ENCODE measurements around the gene ZNF844. TPM values are rescaled to one million over a fixed set of nuclear protein-coding genes. Genes with fewer than 3 reads are reported as not detected.
A peak's percentile ranks its signal among the peaks of the same experiment; 100 is the strongest.

Gene ZNF844
- total RNA-seq: 10 to 100 TPM in 1 of 4 donors, 1 to 10 TPM in 3; 4.1 to 12.2 (median 4.6) TPM
- polyA plus RNA-seq: 1 to 10 TPM; 1.3 to 2.6 (median 2.3) TPM
- long read RNA-seq, donor 1, full-length matches to known transcripts: 1 of 2 reads
- long read RNA-seq, donor 1, partial matches to known transcripts: 0 of 2 reads
- long read RNA-seq, donor 1, other reads (novel, unspliced or antisense): 1 of 2 reads
- long read RNA-seq, donor 2, partial matches to known transcripts: 0 of 1 reads
- long read RNA-seq, donor 2, other reads (novel, unspliced or antisense): 1 of 1 reads

DNA sequence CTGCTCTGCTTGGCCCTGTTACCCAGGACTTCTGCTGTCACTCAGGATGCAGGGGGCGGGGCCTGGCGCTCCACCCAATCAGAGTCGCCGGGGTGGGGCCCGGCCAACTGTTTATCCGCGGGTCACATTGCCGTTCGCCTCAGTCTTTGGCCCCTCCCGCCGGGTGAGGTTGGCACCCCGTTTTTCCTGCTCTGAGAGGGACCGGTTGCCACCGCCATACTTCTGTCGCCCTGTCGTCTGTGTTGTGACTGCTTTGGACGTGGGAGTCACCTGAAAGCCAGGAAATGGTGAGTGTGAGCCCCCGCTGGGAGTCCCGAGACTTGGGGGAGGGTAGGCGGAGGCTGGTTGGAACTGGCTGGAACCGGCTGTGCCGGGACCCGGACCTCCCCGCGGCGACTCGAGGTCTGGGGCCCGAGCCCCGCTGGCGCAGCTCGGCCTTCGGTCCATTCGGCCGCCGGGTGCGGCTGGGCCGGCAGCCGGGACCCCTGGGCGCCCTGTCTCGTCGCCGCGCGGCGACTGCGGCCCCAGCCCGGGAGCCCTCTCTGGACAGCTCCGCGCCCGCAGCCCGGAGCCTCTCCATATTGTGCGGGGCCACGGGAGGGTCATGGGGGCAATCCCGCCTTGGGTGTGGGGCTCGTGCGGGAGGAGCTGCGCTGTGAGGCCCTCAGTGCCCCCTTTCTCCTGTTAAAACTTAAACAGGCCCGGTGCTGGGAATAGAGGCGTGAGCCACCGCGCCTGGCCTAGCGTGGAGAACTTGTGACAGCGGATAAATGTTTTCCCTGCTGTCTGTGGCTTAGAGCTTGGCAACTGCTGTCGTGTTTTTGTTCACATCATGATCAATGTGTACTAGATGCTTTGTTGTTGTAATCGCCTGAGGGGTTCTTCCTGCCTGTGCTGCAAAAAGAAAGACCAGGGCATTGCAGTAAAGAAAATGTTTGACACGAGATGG lies at the start of gene ZNF844:
ZNF844 (plus strand) TSS at position 142 of the 949 bp plus-strand sequence; CDS start at position 285, 143 bp downstream.
- H3K36me3 ChIP-seq (ENCODE audit: insufficient read depth in 1 of 2, low read depth in 1 of 2): no peaks in the 10 kb centered on the region
- ATAC-seq: peak; percentile 98 to 99 (median 98)
- DNase-seq: peak; percentile 97
- H3K27ac ChIP-seq: peak within 1 kb of the TSS; percentile 97
- WGBS, 3 donors: 1 to 2% (median 1%) methylated on average over 40 to 66 of the region's 66 CpGs
- no peaks in the 10 kb centered on the region for H3K27me3 ChIP-seq (ENCODE audit: insufficient read depth in 3 of 3, low read length in 2 of 3)
- H3K4me1 ChIP-seq: no peaks in the 10 kb centered on the region
- H3K4me3 ChIP-seq: peak within 1 kb of the TSS; percentile 95
- no peak for TF ChIP-seq CTCF (IDR thresholded peaks at IDR 0.05)
- intact Hi-C loops (cut with DNase I): no loop called here
- H3K9me3 ChIP-seq: peaks cover 43% of the 10 kb centered on the region

DNA sequence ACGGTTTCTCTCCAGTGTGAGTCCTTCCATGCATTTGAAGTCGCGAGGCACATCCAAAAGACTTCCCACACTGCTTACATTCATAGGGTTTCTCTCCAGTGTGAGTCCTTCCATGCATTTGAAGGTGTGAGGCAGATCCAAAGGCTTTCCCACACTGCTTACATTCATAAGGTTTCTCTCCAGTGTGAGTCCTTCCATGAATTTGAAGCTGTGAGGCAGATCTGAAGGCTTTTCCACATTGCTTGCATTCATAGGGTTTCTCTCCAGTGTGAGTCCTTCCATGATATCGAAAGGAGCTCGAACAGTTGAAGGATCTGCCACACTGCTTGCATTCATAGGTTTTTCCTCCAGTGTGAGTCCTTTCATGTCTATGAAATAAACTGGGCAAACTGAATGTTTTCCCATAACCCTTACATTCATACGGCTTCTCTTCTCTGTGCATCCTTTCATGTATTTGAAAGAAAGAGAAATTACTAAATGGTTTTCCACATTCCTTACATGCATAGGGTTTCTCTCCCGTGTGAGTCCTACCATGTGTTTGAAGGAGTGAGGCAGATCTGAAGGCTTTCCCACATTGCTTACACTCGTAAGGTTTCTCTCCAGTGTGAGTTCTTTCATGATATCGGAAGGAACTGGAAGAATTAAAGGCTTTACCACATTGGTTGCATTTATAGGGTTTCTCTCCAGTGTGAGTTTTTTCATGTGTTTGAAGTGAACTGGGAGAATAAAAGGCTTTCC lies 49.3 kb upstream of the ZNF844 start:
- Histone ChIP-seq H3K27ac (no peak overlapping the region), H3K4me3 (no peak overlapping the region), H3K36me3 (ENCODE audit: insufficient read depth in 1 of 2, low read depth in 1 of 2) (peaks cover 36 to 38% of the 10 kb centered on the region in 2 donors), H3K4me1 (no peaks in the 10 kb centered on the region), H3K27me3 (ENCODE audit: insufficient read depth in 3 of 3, low read length in 2 of 3) (no peaks in the 10 kb centered on the region), H3K9me3 (peaks cover 90% of the 10 kb centered on the region)
- DNase-seq (no peak), ATAC-seq (no peak)
- WGBS, 3 donors: 97 to 98% (median 98%) methylated on average over 9 of the region's 9 CpGs
- intact Hi-C loops (cut with DNase I): no loop called here
- no peak for TF ChIP-seq CTCF (IDR thresholded peaks at IDR 0.05)

DNA sequence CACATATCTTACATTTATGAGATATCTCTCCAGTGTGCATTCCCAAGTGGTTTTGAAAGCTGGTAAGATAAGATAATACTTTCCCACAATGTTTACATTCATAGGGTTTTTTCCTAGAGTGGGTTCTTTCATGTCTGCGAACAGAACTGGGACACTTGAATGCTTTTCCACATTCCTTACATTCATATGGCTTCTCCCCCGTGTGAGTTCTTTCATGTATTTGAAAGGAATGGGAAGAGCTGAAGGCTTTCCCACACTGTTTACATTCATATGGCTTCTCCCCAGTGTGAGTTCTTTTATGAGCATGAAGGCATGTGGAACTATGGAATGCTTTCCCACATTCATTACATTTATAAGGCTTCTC lies 48.8 kb upstream of the ZNF844 start:
- H3K27me3 ChIP-seq (ENCODE audit: insufficient read depth in 3 of 3, low read length in 2 of 3): no peaks in the 10 kb centered on the region
- peaks cover 36 to 38% of the 10 kb centered on the region in 2 donors for H3K36me3 ChIP-seq (ENCODE audit: insufficient read depth in 1 of 2, low read depth in 1 of 2)
- intact Hi-C loops (cut with DNase I): no loop called here
- ATAC-seq: no peak
- no peak overlapping the region for H3K4me3 ChIP-seq
- TF ChIP-seq CTCF (IDR thresholded peaks at IDR 0.05): no peak
- no peak overlapping the region for H3K27ac ChIP-seq
- H3K4me1 ChIP-seq: no peaks in the 10 kb centered on the region
- peaks cover 93% of the 10 kb centered on the region for H3K9me3 ChIP-seq
- no peak for DNase-seq
- 79 to 90% (median 80%) methylated on average over 2 of the region's 2 CpGs for WGBS, 3 donors

DNA sequence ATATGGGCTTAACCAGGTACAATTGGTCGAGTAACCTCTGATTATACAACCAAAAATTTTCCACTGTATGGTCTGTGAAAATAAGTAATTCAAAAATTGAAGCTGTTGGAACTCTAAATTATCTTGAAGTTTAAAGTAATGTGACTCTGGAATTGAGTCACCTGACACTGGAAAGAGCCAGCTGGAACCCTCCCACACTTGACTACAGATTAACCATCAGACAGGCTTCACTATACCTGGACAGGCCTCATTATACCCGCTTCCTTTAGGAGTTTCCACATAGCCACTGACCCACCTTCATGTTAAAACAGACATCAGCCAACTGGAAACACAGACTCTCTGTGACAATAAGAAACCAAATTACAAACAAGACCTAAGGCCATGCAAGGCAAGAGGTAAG lies 30.3 kb upstream of the ZNF844 start:
- 62 to 86% (median 78%) methylated on average over 2 of the region's 2 CpGs for WGBS, 3 donors
- ATAC-seq (no peak), DNase-seq (no peak)
- Histone ChIP-seq H3K27ac (no peak overlapping the region), H3K27me3 (ENCODE audit: insufficient read depth in 3 of 3, low read length in 2 of 3) (no peaks in the 10 kb centered on the region), H3K4me3 (peak overlapping the region; percentile 98), H3K36me3 (ENCODE audit: insufficient read depth in 1 of 2, low read depth in 1 of 2) (peaks cover 0 to 11% of the 10 kb centered on the region in 2 donors), H3K9me3 (no peaks in the 10 kb centered on the region), H3K4me1 (peaks cover 8% of the 10 kb centered on the region)
- intact Hi-C loops (cut with DNase I): no loop called here
- no peak for TF ChIP-seq CTCF (IDR thresholded peaks at IDR 0.05)
